ENCODE results near the gene GAB1. TPM values are rescaled to one million over a fixed set of nuclear protein-coding genes. Genes with fewer than 3 reads are reported as not detected.

Gene GAB1
- total RNA-seq, 2 donors from 2014 or later, result 48.9 to 81.2 TPM

- Histone ChIP-seq H3K27ac (no peak overlapping the region), H3K9me3 (no peaks in the 10 kb centered on the region), H3K9ac (ENCODE audit: low read depth in 2 of 2, low read length in 2 of 2) (no peak overlapping the region), H3K4me1 (no peaks in the 10 kb centered on the region), H3K27me3 (no peaks in the 10 kb centered on the region), H3K36me3 (no peaks in the 10 kb centered on the region), H3K4me3 (no peak overlapping the region)
- DNase-seq, result no peak
- intact Hi-C loops (cut with DNase I), result no loop called here
- no peak for TF ChIP-seq CTCF (IDR thresholded peaks at IDR 0.05)
Observed at GRCh38 chr4:143394739-143395453, 58.2 kb downstream of the GAB1 start.

GRCh38 chr4:143396695-143397094 lies 60.0 kb downstream of the GAB1 start:
- Histone ChIP-seq H3K27ac (no peak overlapping the region), H3K4me3 (no peak overlapping the region), H3K9me3 (no peaks in the 10 kb centered on the region), H3K27me3 (no peaks in the 10 kb centered on the region), H3K9ac (ENCODE audit: low read depth in 2 of 2, low read length in 2 of 2) (no peak overlapping the region), H3K4me1 (no peaks in the 10 kb centered on the region), H3K36me3 (no peaks in the 10 kb centered on the region)
- intact Hi-C loops (cut with DNase I), result no loop called here
- TF ChIP-seq CTCF (IDR thresholded peaks at IDR 0.05), result no peak
- no peak for DNase-seq

- intact Hi-C loops (cut with DNase I), result no loop called here
- Histone ChIP-seq H3K27me3 (no peaks in the 10 kb centered on the region), H3K9me3 (no peaks in the 10 kb centered on the region), H3K36me3 (no peaks in the 10 kb centered on the region), H3K9ac (ENCODE audit: low read depth in 2 of 2, low read length in 2 of 2) (no peak overlapping the region), H3K4me1 (no peaks in the 10 kb centered on the region), H3K4me3 (no peak overlapping the region), H3K27ac (no peak overlapping the region)
- DNase-seq, result no peak
- TF ChIP-seq CTCF (IDR thresholded peaks at IDR 0.05), result no peak
Observed at GRCh38 chr4:143397335-143397734, 60.7 kb downstream of the GAB1 start.

GRCh38 chr4:143397887-143398286 lies 61.2 kb downstream of the GAB1 start:
- Histone ChIP-seq H3K4me3 (no peak overlapping the region), H3K4me1 (no peaks in the 10 kb centered on the region), H3K36me3 (no peaks in the 10 kb centered on the region), H3K27ac (no peak overlapping the region), H3K9ac (ENCODE audit: low read depth in 2 of 2, low read length in 2 of 2) (no peak overlapping the region), H3K27me3 (no peaks in the 10 kb centered on the region), H3K9me3 (no peaks in the 10 kb centered on the region)
- no peak for DNase-seq
- intact Hi-C loops (cut with DNase I), result no loop called here
- no peak for TF ChIP-seq CTCF (IDR thresholded peaks at IDR 0.05)

GRCh38 chr4:143399113-143399949 lies 62.7 kb downstream of the GAB1 start:
- no peaks in the 10 kb centered on the region for H3K27me3 ChIP-seq
- no peak overlapping the region for H3K4me3 ChIP-seq
- peak overlapping the region; percentile 38 for H3K27ac ChIP-seq
- H3K9me3 ChIP-seq, result no peaks in the 10 kb centered on the region
- intact Hi-C loops (cut with DNase I), result no loop called here
- no peaks in the 10 kb centered on the region for H3K4me1 ChIP-seq
- no peak for DNase-seq
- H3K36me3 ChIP-seq, result no peaks in the 10 kb centered on the region
- H3K9ac ChIP-seq (ENCODE audit: low read depth in 2 of 2, low read length in 2 of 2), result no peak overlapping the region
- TF ChIP-seq CTCF (IDR thresholded peaks at IDR 0.05), result peak; percentile 58

All from colonic mucosa (tissue), 4 donors.